Measurements from ENCODE around the gene STX16.

DNA sequence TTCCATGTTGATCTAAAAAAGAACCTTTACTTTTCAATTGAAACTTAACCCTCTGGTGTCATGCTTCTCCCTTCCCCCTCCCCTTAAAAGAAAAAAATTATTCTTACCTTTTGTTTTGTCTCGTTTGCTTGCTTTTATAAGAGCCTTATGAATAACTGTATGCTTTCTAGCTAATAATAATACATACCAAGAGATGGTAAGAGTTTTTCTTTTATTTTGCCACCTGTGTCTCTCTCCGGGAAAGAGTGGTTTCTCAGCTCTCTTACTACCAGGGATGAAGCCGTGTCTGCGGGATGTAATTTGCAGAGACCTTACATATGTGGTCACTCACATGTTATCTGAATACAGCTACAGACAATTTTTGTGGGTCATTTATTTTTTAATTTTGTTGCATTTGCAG lies 7.7 kb downstream of the STX16 start:
- TF ChIP-seq CBX5 (CRISPR knock-in tag; IDR thresholded peaks at IDR 0.05; ENCODE audit: borderline replicate concordance) (no peak), KLF16 (CRISPR knock-in tag; IDR thresholded peaks at IDR 0.05) (no peak), ZNF605 (CRISPR knock-in tag; IDR thresholded peaks at IDR 0.05) (no peak), EP300 (IDR thresholded peaks at IDR 0.05; ENCODE audit: low read depth in 2 of 2, low read length in 2 of 2) (no peak), EP300 (CRISPR knock-in tag; IDR thresholded peaks at IDR 0.05; ENCODE audit: borderline replicate concordance) (no peak), ZNF136 (CRISPR knock-in tag; IDR thresholded peaks at IDR 0.05; ENCODE audit: low read depth) (no peak), BCL6 (CRISPR knock-in tag; IDR thresholded peaks at IDR 0.05) (no peak), AHR (CRISPR knock-in tag; IDR thresholded peaks at IDR 0.05) (no peak)
- TF ChIP-seq, protein P1, sequence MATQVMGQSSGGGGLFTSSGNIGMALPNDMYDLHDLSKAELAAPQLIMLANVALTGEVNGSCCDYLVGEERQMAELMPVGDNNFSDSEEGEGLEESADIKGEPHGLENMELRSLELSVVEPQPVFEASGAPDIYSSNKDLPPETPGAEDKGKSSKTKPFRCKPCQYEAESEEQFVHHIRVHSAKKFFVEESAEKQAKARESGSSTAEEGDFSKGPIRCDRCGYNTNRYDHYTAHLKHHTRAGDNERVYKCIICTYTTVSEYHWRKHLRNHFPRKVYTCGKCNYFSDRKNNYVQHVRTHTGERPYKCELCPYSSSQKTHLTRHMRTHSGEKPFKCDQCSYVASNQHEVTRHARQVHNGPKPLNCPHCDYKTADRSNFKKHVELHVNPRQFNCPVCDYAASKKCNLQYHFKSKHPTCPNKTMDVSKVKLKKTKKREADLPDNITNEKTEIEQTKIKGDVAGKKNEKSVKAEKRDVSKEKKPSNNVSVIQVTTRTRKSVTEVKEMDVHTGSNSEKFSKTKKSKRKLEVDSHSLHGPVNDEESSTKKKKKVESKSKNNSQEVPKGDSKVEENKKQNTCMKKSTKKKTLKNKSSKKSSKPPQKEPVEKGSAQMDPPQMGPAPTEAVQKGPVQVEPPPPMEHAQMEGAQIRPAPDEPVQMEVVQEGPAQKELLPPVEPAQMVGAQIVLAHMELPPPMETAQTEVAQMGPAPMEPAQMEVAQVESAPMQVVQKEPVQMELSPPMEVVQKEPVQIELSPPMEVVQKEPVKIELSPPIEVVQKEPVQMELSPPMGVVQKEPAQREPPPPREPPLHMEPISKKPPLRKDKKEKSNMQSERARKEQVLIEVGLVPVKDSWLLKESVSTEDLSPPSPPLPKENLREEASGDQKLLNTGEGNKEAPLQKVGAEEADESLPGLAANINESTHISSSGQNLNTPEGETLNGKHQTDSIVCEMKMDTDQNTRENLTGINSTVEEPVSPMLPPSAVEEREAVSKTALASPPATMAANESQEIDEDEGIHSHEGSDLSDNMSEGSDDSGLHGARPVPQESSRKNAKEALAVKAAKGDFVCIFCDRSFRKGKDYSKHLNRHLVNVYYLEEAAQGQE (IDR thresholded peaks at IDR 0.05; ENCODE audit: borderline replicate concordance in 1 of 2, low read depth in 1 of 2, low read length in 2 of 2), result no peak
- TF ChIP-seq, protein P2, sequence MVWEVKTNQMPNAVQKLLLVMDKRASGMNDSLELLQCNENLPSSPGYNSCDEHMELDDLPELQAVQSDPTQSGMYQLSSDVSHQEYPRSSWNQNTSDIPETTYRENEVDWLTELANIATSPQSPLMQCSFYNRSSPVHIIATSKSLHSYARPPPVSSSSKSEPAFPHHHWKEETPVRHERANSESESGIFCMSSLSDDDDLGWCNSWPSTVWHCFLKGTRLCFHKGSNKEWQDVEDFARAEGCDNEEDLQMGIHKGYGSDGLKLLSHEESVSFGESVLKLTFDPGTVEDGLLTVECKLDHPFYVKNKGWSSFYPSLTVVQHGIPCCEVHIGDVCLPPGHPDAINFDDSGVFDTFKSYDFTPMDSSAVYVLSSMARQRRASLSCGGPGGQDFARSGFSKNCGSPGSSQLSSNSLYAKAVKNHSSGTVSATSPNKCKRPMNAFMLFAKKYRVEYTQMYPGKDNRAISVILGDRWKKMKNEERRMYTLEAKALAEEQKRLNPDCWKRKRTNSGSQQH (CRISPR knock-in tag; IDR thresholded peaks at IDR 0.05; ENCODE audit: low read depth), result no peak
- TF ChIP-seq, protein P3, sequence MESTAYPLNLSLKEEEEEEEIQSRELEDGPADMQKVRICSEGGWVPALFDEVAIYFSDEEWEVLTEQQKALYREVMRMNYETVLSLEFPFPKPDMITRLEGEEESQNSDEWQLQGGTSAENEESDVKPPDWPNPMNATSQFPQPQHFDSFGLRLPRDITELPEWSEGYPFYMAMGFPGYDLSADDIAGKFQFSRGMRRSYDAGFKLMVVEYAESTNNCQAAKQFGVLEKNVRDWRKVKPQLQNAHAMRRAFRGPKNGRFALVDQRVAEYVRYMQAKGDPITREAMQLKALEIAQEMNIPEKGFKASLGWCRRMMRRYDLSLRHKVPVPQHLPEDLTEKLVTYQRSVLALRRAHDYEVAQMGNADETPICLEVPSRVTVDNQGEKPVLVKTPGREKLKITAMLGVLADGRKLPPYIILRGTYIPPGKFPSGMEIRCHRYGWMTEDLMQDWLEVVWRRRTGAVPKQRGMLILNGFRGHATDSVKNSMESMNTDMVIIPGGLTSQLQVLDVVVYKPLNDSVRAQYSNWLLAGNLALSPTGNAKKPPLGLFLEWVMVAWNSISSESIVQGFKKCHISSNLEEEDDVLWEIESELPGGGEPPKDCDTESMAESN (CRISPR knock-in tag; conservative IDR thresholded peaks at IDR 0.05), result no peak
